Cardiac muscle cell (in vitro differentiated cells and primary cell): ENCODE data around the gene FMNL1. TPM values are rescaled to one million over a fixed set of nuclear protein-coding genes. Genes with fewer than 3 reads are reported as not detected.

ENCODE experiments used
- DNase-seq, 2 donors: peaks; one replicate each; pipeline versions ENCODE4 v3.0.0 to v3.0.0-alpha.2; 2010 to 2017; ENCODE audit warnings: low read depth in 1 of 2, low spot score in 1 of 2
- H3K27ac ChIP-seq: fragments of 200-600 bp; sonication (generic); 2 replicates; pipeline ENCODE4 v1.5.1; 2016
- H3K27me3 ChIP-seq: fragments of 200-600 bp; sonication (generic); 2 replicates; pipeline ENCODE4 v1.6.0; 2016; ENCODE audit warnings: control low read depth
- H3K36me3 ChIP-seq: fragments of 200-600 bp; sonication (generic); 2 replicates; pipeline ENCODE4 v1.5.1; 2016; ENCODE audit warnings: control low read depth
- H3K4me1 ChIP-seq: fragments of 200-600 bp; sonication (generic); 2 replicates; pipeline ENCODE4 v1.8.1; 2017; ENCODE audit warnings: low read depth, mild to moderate bottlenecking, mixed run types
- H3K4me3 ChIP-seq: fragments of 200-600 bp; sonication (generic); 2 replicates; pipeline ENCODE4 v1.5.1; 2016; ENCODE audit warnings: mild to moderate bottlenecking
- H3K9me3 ChIP-seq: fragments of 200-600 bp; sonication (generic); 2 replicates; pipeline ENCODE4 v1.5.1; 2017; ENCODE audit warnings: low read depth, mild to moderate bottlenecking, control low read depth
- CTCF ChIP-seq: IDR thresholded peaks from 2 replicates; pipeline ENCODE4 v1.5.1; 2012; ENCODE audit warnings: low read depth, mild to moderate bottlenecking, low read length
- polyA plus RNA-seq: library from polyadenylated mRNA; unstranded; fragments of >200 nt; fragmentation: Nextera tagmentation; extraction: Ambion mirVana; gene quantifications from 2 replicates; pipeline ENCODE4 v1.2.1, GENCODE V29; 2016
- total RNA-seq: library from RNA; depleted of rRNA; stranded (reverse); fragments of >200 nt; gene quantifications from 2 replicates; pipeline ENCODE4 v1.2.3, GENCODE V29; 2016

The FMNL1 gene
- total and polyA plus RNA-seq, 2 experiments from 2014 or later = 0.51 to 0.83 TPM

- Histone ChIP-seq H3K36me3 (no peaks in the 10 kb centered on the region), H3K4me3 (no peak overlapping the region), H3K27ac (no peak overlapping the region), H3K4me1 (peaks cover 8% of the 10 kb centered on the region), H3K9me3 (no peaks in the 10 kb centered on the region), H3K27me3 (peaks cover 26% of the 10 kb centered on the region)
- DNase-seq = no peak
- TF ChIP-seq CTCF = no peak
These were observed 5.6 kb downstream of the FMNL1 start for GRCh38 chr17:45227101-45227925.

GRCh38 chr17:45227926-45228762 lies 6.5 kb downstream of the FMNL1 start:
- no peak for DNase-seq
- no peak overlapping the region for H3K27ac ChIP-seq

GRCh38 chr17:45228763-45229539 lies 7.3 kb downstream of the FMNL1 start:
- H3K27ac ChIP-seq = no peak overlapping the region
- peaks cover 20% of the 10 kb centered on the region for H3K27me3 ChIP-seq
- no peak overlapping the region for H3K4me3 ChIP-seq
- peaks cover 8% of the 10 kb centered on the region for H3K4me1 ChIP-seq
- H3K36me3 ChIP-seq = no peaks in the 10 kb centered on the region
- peak in 1 of 2 donors; percentile 97 for DNase-seq
- H3K9me3 ChIP-seq = no peaks in the 10 kb centered on the region
- TF ChIP-seq CTCF = no peak

More at GRCh38 chr17:45227926-45228762, 6.5 kb downstream of the FMNL1 start:
- Histone ChIP-seq H3K36me3 (no peaks in the 10 kb centered on the region), H3K9me3 (no peaks in the 10 kb centered on the region), H3K4me1 (peaks cover 8% of the 10 kb centered on the region), H3K4me3 (no peak overlapping the region), H3K27me3 (peaks cover 20% of the 10 kb centered on the region)
- TF ChIP-seq CTCF = no peak

GRCh38 chr17:45229681-45230409 lies 8.2 kb downstream of the FMNL1 start:
- no peak overlapping the region for H3K27ac ChIP-seq

More at GRCh38 chr17:45229681-45230409, 8.2 kb downstream of the FMNL1 start:
- peaks cover 11% of the 10 kb centered on the region for H3K27me3 ChIP-seq
- TF ChIP-seq CTCF = no peak
- no peak overlapping the region for H3K4me3 ChIP-seq
- peak in 1 of 2 donors; percentile 33 for DNase-seq
- no peaks in the 10 kb centered on the region for H3K9me3 ChIP-seq
- H3K4me1 ChIP-seq = peaks cover 8% of the 10 kb centered on the region
- H3K36me3 ChIP-seq = no peaks in the 10 kb centered on the region
